Testis (tissue), 2 donors: ENCODE data around the gene PKHD1.

Experiments used
- CTCF ChIP-seq, 3 experiments: fragments of 450-650 bp in 2 of 3; fragments of 200-600 bp in 1 of 3; sonication (generic) in 1 of 3; IDR thresholded peaks; one replicate each; pipeline ENCODE4 v1.5.1; 2016 to 2019; ENCODE audit warnings: antibody characterized with exemption in 3 of 3, mild to moderate bottlenecking in 2 of 3, moderate library complexity in 1 of 3
- POLR2A ChIP-seq: fragments of 450-650 bp; IDR thresholded peaks from one replicate; pipeline ENCODE4 v1.6.1; 2017; ENCODE audit warnings: antibody characterized with exemption, mild to moderate bottlenecking, moderate library complexity

GRCh38 chr6:51792273-51793030 is 295.0 kb downstream of the PKHD1 start:
- TF ChIP-seq POLR2A (no peak), CTCF (IDR thresholded peaks at IDR 0.05) (no peak)
